ENCODE results near the gene REC8. TPM values are rescaled to one million over a fixed set of nuclear protein-coding genes. Genes with fewer than 3 reads are reported as not detected.

Gene REC8
- total and polyA plus RNA-seq, 2 of the 13 experiments (the other 11 are each of a cell fraction or from before 2014, with no cell fraction given), result 3.4 to 14.7 TPM

GRCh38 chr14:24212924-24213865 is 41.3 kb downstream of the REC8 start, which contains the start of gene CHMP4A (continued):
- TF ChIP-seq KLF16 (CRISPR knock-in tag; IDR thresholded peaks at IDR 0.05) (peak; percentile 81 to 93), HNF1B (CRISPR knock-in tag; IDR thresholded peaks at IDR 0.05) (peak; percentile 97), ZNF318 (CRISPR knock-in tag; IDR thresholded peaks at IDR 0.05) (peak; percentile 97), ZKSCAN1 (IDR thresholded peaks at IDR 0.05; ENCODE audit: low read length) (no peak), SIN3B (IDR thresholded peaks at IDR 0.05; ENCODE audit: low read length) (peak; percentile 95), SNAPC4 (CRISPR knock-in tag; IDR thresholded peaks at IDR 0.05) (peak; percentile 97), ZNF414 (CRISPR knock-in tag; IDR thresholded peaks at IDR 0.05) (peak; percentile 64; the same call in 1 of the 2 replicates), ZNF12 (CRISPR knock-in tag; IDR thresholded peaks at IDR 0.05) (no peak; the same call in 1 of the 2 replicates), ZNF543 (CRISPR knock-in tag; IDR thresholded peaks at IDR 0.05) (peak; percentile 99), THYN1 (CRISPR knock-in tag; IDR thresholded peaks at IDR 0.05; ENCODE audit: borderline replicate concordance, low read depth) (no peak), NFKBIZ (CRISPR knock-in tag; IDR thresholded peaks at IDR 0.05) (peak; percentile 80; the same call in 1 of the 2 replicates), ATAD3A (CRISPR knock-in tag; IDR thresholded peaks at IDR 0.05) (peak; percentile 48; the same call in 1 of the 2 replicates)

Data from HepG2 (cell line).